Astrocyte of the spinal cord (primary cell): Measurements from ENCODE around the gene RNF150.

Source experiments
- DNase-seq: peaks from one replicate; pipeline ENCODE4 v3.0.0; 2011; ENCODE audit warnings: low read depth, low spot score
- H3K4me3 ChIP-seq: 2 replicates; pipeline ENCODE4 v1.5.1; 2011; ENCODE audit warnings: low read depth, mild to moderate bottlenecking, low read length, moderate library complexity
- CTCF ChIP-seq: IDR thresholded peaks from 2 replicates; pipeline ENCODE4 v1.5.1; 2012; ENCODE audit warnings: low read depth, mild to moderate bottlenecking, low read length, inconsistent platforms
- in situ Hi-C: cut with HindIII; loops from 2 replicates; pipeline ENCODE4 v1.10.0; 2017; ENCODE audit warnings: low sequenced_read_pairs

RNF150 gene

GRCh38 chr4:141090473-141090872 lies 42.8 kb downstream of the RNF150 start:
- DNase-seq, result no peak
- in situ Hi-C loops, result no loop called here
- TF ChIP-seq CTCF, result no peak
- H3K4me3 ChIP-seq, result no peak overlapping the region

- in situ Hi-C loops, result no loop called here
- no peak for TF ChIP-seq CTCF
- DNase-seq, result no peak
- H3K4me3 ChIP-seq, result no peak overlapping the region
Observed at GRCh38 chr4:141081921-141082395, 51.3 kb downstream of the RNF150 start.

- no peak for DNase-seq
- no peak overlapping the region for H3K4me3 ChIP-seq
- no peak for TF ChIP-seq CTCF
- in situ Hi-C loops, result no loop called here
Observed at GRCh38 chr4:141080668-141081067, 52.6 kb downstream of the RNF150 start.

- no peak for TF ChIP-seq CTCF
- H3K4me3 ChIP-seq, result no peak overlapping the region
- no peak for DNase-seq
- in situ Hi-C loops, result no loop called here
Observed at GRCh38 chr4:141079393-141079930, 53.8 kb downstream of the RNF150 start.

- in situ Hi-C loops, result no loop called here
- no peak overlapping the region for H3K4me3 ChIP-seq
- DNase-seq, result no peak
- TF ChIP-seq CTCF, result no peak
Observed at GRCh38 chr4:141078871-141079270, 54.4 kb downstream of the RNF150 start.

- H3K4me3 ChIP-seq, result no peak overlapping the region
- no peak for TF ChIP-seq CTCF
- DNase-seq, result no peak
- in situ Hi-C loops, result no loop called here
Observed at GRCh38 chr4:141077611-141078225, 55.6 kb downstream of the RNF150 start.

GRCh38 chr4:141075553-141075952 lies 57.7 kb downstream of the RNF150 start:
- TF ChIP-seq CTCF, result no peak
- no peak for DNase-seq
- in situ Hi-C loops, result no loop called here
- no peak overlapping the region for H3K4me3 ChIP-seq
